ENCODE results near the gene AP5S1. TPM values are rescaled to one million over a fixed set of nuclear protein-coding genes. Genes with fewer than 3 reads are reported as not detected.

The AP5S1 gene
- total and polyA plus RNA-seq, 2 of the 13 experiments (the other 11 are each of a cell fraction or from before 2014, with no cell fraction given), result 7.9 to 23.2 TPM

DNA sequence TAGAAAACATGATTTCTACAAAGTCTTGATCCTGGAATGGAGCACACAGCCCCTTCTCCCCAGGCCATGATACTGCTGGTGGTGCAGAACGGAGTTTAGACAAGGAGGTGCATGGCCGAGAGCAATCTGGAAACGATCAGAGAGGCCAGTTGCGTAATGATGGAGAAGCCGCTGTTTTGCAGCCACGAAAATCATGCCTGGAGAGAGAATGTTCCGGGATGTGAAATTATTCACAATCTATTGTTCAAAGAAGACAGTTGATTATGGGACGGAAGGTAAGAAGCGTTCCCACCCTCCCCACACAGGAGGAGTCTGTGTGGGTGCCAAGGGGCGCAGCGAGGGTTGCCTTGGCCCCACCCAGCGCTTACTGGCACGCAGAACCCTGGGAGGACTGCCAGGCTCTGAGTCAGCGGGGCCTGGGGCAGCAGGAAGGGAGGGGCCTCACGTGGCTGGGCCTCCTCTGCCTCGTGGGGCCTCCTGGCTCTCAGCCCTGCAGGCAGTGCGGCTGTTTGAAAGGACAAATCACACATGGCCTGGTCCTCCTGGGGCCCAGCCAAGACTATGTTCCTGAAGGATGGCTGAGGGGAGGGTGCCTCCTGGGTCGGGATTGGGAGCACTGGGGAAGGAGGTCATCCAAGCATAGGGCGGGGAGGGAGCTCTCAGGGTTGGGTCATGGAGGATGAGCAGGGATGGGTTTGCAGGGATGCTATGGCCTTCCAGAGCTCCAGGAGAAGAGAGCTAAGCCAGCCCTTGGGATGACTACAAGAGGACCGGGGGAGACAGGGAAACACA lies 8.7 kb upstream of the AP5S1 start (continued):
- TF ChIP-seq TSC22D2 (CRISPR knock-in tag; IDR thresholded peaks at IDR 0.05; ENCODE audit: borderline replicate concordance), result peak; percentile 98
- peak; percentile 88; the same call in 1 of the 2 replicates for TF ChIP-seq ZNF737 (CRISPR knock-in tag; IDR thresholded peaks at IDR 0.05; ENCODE audit: borderline replicate concordance)
- no peak for TF ChIP-seq FOXP1 (IDR thresholded peaks at IDR 0.05)
- 0 out of 2 replicates have a peak, but pooled peaks have one; percentile 39 for TF ChIP-seq FOXP1 (CRISPR knock-in tag; IDR thresholded peaks at IDR 0.05)
- TF ChIP-seq FOXJ3 (CRISPR knock-in tag; IDR thresholded peaks at IDR 0.05; ENCODE audit: borderline replicate concordance), result peak; percentile 74; the same call in 1 of the 2 replicates
- TF ChIP-seq MEF2D (CRISPR knock-in tag; IDR thresholded peaks at IDR 0.05), result peak; percentile 93
- no peak for TF ChIP-seq SMARCC2 (IDR thresholded peaks at IDR 0.05)
- TF ChIP-seq NFE2L1 (CRISPR knock-in tag; IDR thresholded peaks at IDR 0.05; ENCODE audit: borderline replicate concordance), result no peak
- TF ChIP-seq SMAD9 (CRISPR knock-in tag; IDR thresholded peaks at IDR 0.05), result peak; percentile 99
- TF ChIP-seq POLR2AphosphoS2 (IDR thresholded peaks at IDR 0.05; ENCODE audit: low read depth, low read length), result no peak
- no peak; the same call in 1 of the 2 replicates for TF ChIP-seq ZNF557 (CRISPR knock-in tag; IDR thresholded peaks at IDR 0.05)
- no peak for TF ChIP-seq ATF7 (IDR thresholded peaks at IDR 0.05)
- TF ChIP-seq ATF7 (CRISPR knock-in tag; IDR thresholded peaks at IDR 0.05), result peak; percentile 92
- no peak for TF ChIP-seq EHMT2 (IDR thresholded peaks at IDR 0.05; ENCODE audit: borderline replicate concordance, low read depth, low read length)
- TF ChIP-seq ZNF331 (CRISPR knock-in tag; IDR thresholded peaks at IDR 0.05), result peak; percentile 91
- TF ChIP-seq EED (CRISPR knock-in tag; IDR thresholded peaks at IDR 0.05), result peak; percentile 95
- TF ChIP-seq TFAP4 (IDR thresholded peaks at IDR 0.05; ENCODE audit: borderline replicate concordance, low read depth), result peak; percentile 76; the same call in 1 of the 2 replicates
- TF ChIP-seq HOXA7 (CRISPR knock-in tag; IDR thresholded peaks at IDR 0.05), result no peak
- TF ChIP-seq BORCS8-MEF2B (CRISPR knock-in tag; IDR thresholded peaks at IDR 0.05), result peak; percentile 100
- TF ChIP-seq, protein P1, sequence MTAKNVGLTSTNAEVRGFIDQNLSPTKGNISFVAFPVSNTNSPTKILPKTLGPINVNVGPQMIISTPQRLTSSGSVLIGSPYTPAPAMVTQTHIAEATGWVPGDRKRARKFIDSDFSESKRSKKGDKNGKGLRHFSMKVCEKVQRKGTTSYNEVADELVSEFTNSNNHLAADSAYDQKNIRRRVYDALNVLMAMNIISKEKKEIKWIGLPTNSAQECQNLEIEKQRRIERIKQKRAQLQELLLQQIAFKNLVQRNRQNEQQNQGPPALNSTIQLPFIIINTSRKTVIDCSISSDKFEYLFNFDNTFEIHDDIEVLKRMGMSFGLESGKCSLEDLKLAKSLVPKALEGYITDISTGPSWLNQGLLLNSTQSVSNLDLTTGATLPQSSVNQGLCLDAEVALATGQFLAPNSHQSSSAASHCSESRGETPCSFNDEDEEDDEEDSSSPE (CRISPR knock-in tag; IDR thresholded peaks at IDR 0.05), result peak; percentile 92
- TF ChIP-seq ZNF281 (CRISPR knock-in tag; IDR thresholded peaks at IDR 0.05; ENCODE audit: borderline replicate concordance), result peak; percentile 67; the same call in 1 of the 2 replicates
- TF ChIP-seq, protein P2, sequence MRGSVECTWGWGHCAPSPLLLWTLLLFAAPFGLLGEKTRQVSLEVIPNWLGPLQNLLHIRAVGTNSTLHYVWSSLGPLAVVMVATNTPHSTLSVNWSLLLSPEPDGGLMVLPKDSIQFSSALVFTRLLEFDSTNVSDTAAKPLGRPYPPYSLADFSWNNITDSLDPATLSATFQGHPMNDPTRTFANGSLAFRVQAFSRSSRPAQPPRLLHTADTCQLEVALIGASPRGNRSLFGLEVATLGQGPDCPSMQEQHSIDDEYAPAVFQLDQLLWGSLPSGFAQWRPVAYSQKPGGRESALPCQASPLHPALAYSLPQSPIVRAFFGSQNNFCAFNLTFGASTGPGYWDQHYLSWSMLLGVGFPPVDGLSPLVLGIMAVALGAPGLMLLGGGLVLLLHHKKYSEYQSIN (CRISPR knock-in tag; IDR thresholded peaks at IDR 0.05; ENCODE audit: borderline replicate concordance), result no peak
- TF ChIP-seq TRIM24 (CRISPR knock-in tag; IDR thresholded peaks at IDR 0.05), result no peak
- peak; percentile 78; the same call in 1 of the 2 replicates for TF ChIP-seq NAIF1 (CRISPR knock-in tag; IDR thresholded peaks at IDR 0.05; ENCODE audit: borderline replicate concordance)
- peak; percentile 95; the same call in 1 of the 2 replicates for TF ChIP-seq FIP1L1 (IDR thresholded peaks at IDR 0.05; ENCODE audit: borderline replicate concordance, insufficient read depth, low read depth, low read length)

Measured in HepG2 (cell line).